ENCODE data around the gene DYNLT1. TPM values are rescaled to one million over a fixed set of nuclear protein-coding genes. Genes with fewer than 3 reads are reported as not detected.

DYNLT1 gene
- total and polyA plus RNA-seq, 4 experiments from 2014 or later: 78.8 to 105 (median 92.1) TPM

- peaks cover 3 to 16% (median 13%) of the 10 kb centered on the region in 4 donors for H3K4me1 Mint-ChIP-seq
- Histone ChIP-seq H3K36me3 (ENCODE audit: insufficient read depth, low read length) (peaks cover 65% of the 10 kb centered on the region), H3K27ac (ENCODE audit: low read depth, low read length) (no peak overlapping the region), H3K4me1 (ENCODE audit: insufficient read depth, low read length) (no peaks in the 10 kb centered on the region), H3K9me3 (ENCODE audit: control insufficient read depth in 1 of 2, low read length in 2 of 2) (no peaks in the 10 kb centered on the region), H3K27me3 (ENCODE audit: insufficient read depth, low read length) (no peaks in the 10 kb centered on the region), H3K4me3 (ENCODE audit: low read length in 2 of 2) (no peak overlapping the region)
- intact Hi-C loops (cut with micrococcal nuclease): no loop called here
- POLR2A ChIA-PET (ENCODE audit: partially characterized antibody): no interaction called here
- DNase-seq: no peak
- H3K27ac Mint-ChIP-seq: peak overlapping the region in 5 of 7 donors; percentile 24 to 93 (median 74)
- H3K4me3 Mint-ChIP-seq: no peak overlapping the region
- H3K9me3 Mint-ChIP-seq: no peaks in the 10 kb centered on the region
- peaks cover 49 to 81% of the 10 kb centered on the region in 2 donors for H3K36me3 Mint-ChIP-seq
- H3K27me3 Mint-ChIP-seq: no peaks in the 10 kb centered on the region
- CTCF ChIA-PET (ENCODE audit: partially characterized antibody): no interaction called here
These were observed 18.6 kb downstream of the DYNLT1 start for GRCh38 chr6:158625881-158626305.

- Mint-ChIP-seq H3K9me3 (no peaks in the 10 kb centered on the region), H3K36me3 (peaks cover 56 to 82% of the 10 kb centered on the region in 2 donors), H3K4me3 (no peak overlapping the region), H3K27ac (peak overlapping the region in 4 of 7 donors; percentile 37 to 84 (median 79)), H3K4me1 (peaks cover 2 to 15% (median 13%) of the 10 kb centered on the region in 4 donors), H3K27me3 (no peaks in the 10 kb centered on the region)
- Histone ChIP-seq H3K4me1 (ENCODE audit: insufficient read depth, low read length) (no peaks in the 10 kb centered on the region), H3K4me3 (ENCODE audit: low read length in 2 of 2) (no peak overlapping the region), H3K36me3 (ENCODE audit: insufficient read depth, low read length) (peaks cover 65% of the 10 kb centered on the region), H3K27me3 (ENCODE audit: insufficient read depth, low read length) (no peaks in the 10 kb centered on the region), H3K9me3 (ENCODE audit: control insufficient read depth in 1 of 2, low read length in 2 of 2) (no peaks in the 10 kb centered on the region), H3K27ac (ENCODE audit: low read depth, low read length) (no peak overlapping the region)
- CTCF ChIA-PET (ENCODE audit: partially characterized antibody): no interaction called here
- intact Hi-C loops (cut with micrococcal nuclease): no loop called here
- POLR2A ChIA-PET (ENCODE audit: partially characterized antibody): interaction anchor here (1.0 to 1.1 kb wide), 2 partner anchors 11 to 19 kb away, joined by 3 to 4 read pairs; no protein-coding TSS in a partner anchor
- DNase-seq: no peak
These were observed 19.6 kb downstream of the DYNLT1 start for GRCh38 chr6:158624684-158625682.

- Histone ChIP-seq H3K4me1 (ENCODE audit: insufficient read depth, low read length) (no peaks in the 10 kb centered on the region), H3K27me3 (ENCODE audit: insufficient read depth, low read length) (no peaks in the 10 kb centered on the region), H3K9me3 (ENCODE audit: control insufficient read depth in 1 of 2, low read length in 2 of 2) (no peaks in the 10 kb centered on the region), H3K36me3 (ENCODE audit: insufficient read depth, low read length) (peaks cover 54% of the 10 kb centered on the region), H3K4me3 (ENCODE audit: low read length in 2 of 2) (no peak overlapping the region), H3K27ac (ENCODE audit: low read depth, low read length) (no peak overlapping the region)
- Mint-ChIP-seq H3K4me1 (peaks cover 5 to 20% (median 16%) of the 10 kb centered on the region in 4 donors), H3K27ac (peak overlapping the region in 6 of 7 donors; percentile 37 to 75 (median 48)), H3K27me3 (no peaks in the 10 kb centered on the region), H3K36me3 (peaks cover 61 to 83% of the 10 kb centered on the region in 2 donors), H3K9me3 (peaks cover 0 to 3% (median 0%) of the 10 kb centered on the region in 8 donors), H3K4me3 (no peak overlapping the region)
- ChIA-PET CTCF (ENCODE audit: partially characterized antibody) (interaction anchor here (1.1 to 1.8 kb wide), 2 partner anchors 68 to 409 kb away, joined by 4 read pairs; no protein-coding TSS in a partner anchor), POLR2A (ENCODE audit: partially characterized antibody) (no interaction called here)
- intact Hi-C loops (cut with micrococcal nuclease): no loop called here
- DNase-seq: no peak
These were observed 21.9 kb downstream of the DYNLT1 start for GRCh38 chr6:158622545-158623190.

- Histone ChIP-seq H3K27ac (ENCODE audit: low read depth, low read length) (no peak overlapping the region), H3K36me3 (ENCODE audit: insufficient read depth, low read length) (peaks cover 47% of the 10 kb centered on the region), H3K4me3 (ENCODE audit: low read length in 2 of 2) (no peak overlapping the region), H3K9me3 (ENCODE audit: control insufficient read depth in 1 of 2, low read length in 2 of 2) (no peaks in the 10 kb centered on the region), H3K27me3 (ENCODE audit: insufficient read depth, low read length) (no peaks in the 10 kb centered on the region), H3K4me1 (ENCODE audit: insufficient read depth, low read length) (no peaks in the 10 kb centered on the region)
- H3K27me3 Mint-ChIP-seq: no peaks in the 10 kb centered on the region
- DNase-seq: no peak
- peaks cover 0 to 3% (median 0%) of the 10 kb centered on the region in 8 donors for H3K9me3 Mint-ChIP-seq
- peaks cover 8 to 25% (median 20%) of the 10 kb centered on the region in 4 donors for H3K4me1 Mint-ChIP-seq
- no peak overlapping the region for H3K4me3 Mint-ChIP-seq
- ChIA-PET CTCF (ENCODE audit: partially characterized antibody) (interaction anchor here (1.1 to 1.8 kb wide), 2 partner anchors 69 to 408 kb away, joined by 4 read pairs; no protein-coding TSS in a partner anchor), POLR2A (ENCODE audit: partially characterized antibody) (no interaction called here)
- intact Hi-C loops (cut with micrococcal nuclease): no loop called here
- H3K27ac Mint-ChIP-seq: peak overlapping the region in 5 of 7 donors; percentile 29 to 52 (median 37)
- H3K36me3 Mint-ChIP-seq: peaks cover 60 to 84% of the 10 kb centered on the region in 2 donors
These were observed 22.6 kb downstream of the DYNLT1 start for GRCh38 chr6:158621694-158622544.

- Mint-ChIP-seq H3K27ac (peak overlapping the region in 6 of 7 donors; percentile 13 to 82 (median 56)), H3K9me3 (peaks cover 0 to 5% (median 0%) of the 10 kb centered on the region in 8 donors), H3K4me3 (peak overlapping the region in 1 of 8 donors; percentile 48), H3K36me3 (peaks cover 56 to 82% of the 10 kb centered on the region in 2 donors), H3K27me3 (no peaks in the 10 kb centered on the region), H3K4me1 (peaks cover 8 to 29% (median 22%) of the 10 kb centered on the region in 4 donors)
- intact Hi-C loops (cut with micrococcal nuclease): no loop called here
- H3K27ac ChIP-seq (ENCODE audit: low read depth, low read length): no peak overlapping the region
- CTCF ChIA-PET (ENCODE audit: partially characterized antibody): interaction anchor here (1.1 to 1.8 kb wide), 2 partner anchors 70 to 407 kb away, joined by 4 read pairs; no protein-coding TSS in a partner anchor
- POLR2A ChIA-PET (ENCODE audit: partially characterized antibody): interaction anchor here (0.8 kb wide), 1 partner anchor 413 kb away, joined by 3 read pairs; no protein-coding TSS in a partner anchor
- H3K36me3 ChIP-seq (ENCODE audit: insufficient read depth, low read length): peaks cover 39% of the 10 kb centered on the region
- DNase-seq: no peak
- no peaks in the 10 kb centered on the region for H3K4me1 ChIP-seq (ENCODE audit: insufficient read depth, low read length)
- H3K9me3 ChIP-seq (ENCODE audit: control insufficient read depth in 1 of 2, low read length in 2 of 2): no peaks in the 10 kb centered on the region
- no peaks in the 10 kb centered on the region for H3K27me3 ChIP-seq (ENCODE audit: insufficient read depth, low read length)
- no peak overlapping the region for H3K4me3 ChIP-seq (ENCODE audit: low read length in 2 of 2)
These were observed 23.4 kb downstream of the DYNLT1 start for GRCh38 chr6:158620963-158621693.

Measured in CD4-positive, alpha-beta memory T cell (primary cell).